GM12878 (cell line): ENCODE data around the gene TTI1. TPM values are rescaled to one million over a fixed set of nuclear protein-coding genes. Genes with fewer than 3 reads are reported as not detected.

Source experiments
- ATAC-seq: fragments of 200-7000 bp; cut with Tn5 transposase; 3 replicates; pipeline ENCODE4 v1.9.1; 2020; ENCODE audit warnings: mild to moderate bottlenecking, moderate library complexity
- BruUV-seq: library from RNA; stranded (reverse); fragments of 400-500 nt; replicated peaks from 2 replicates; lab custom pipeline; 2021; lab: Mats Ljungman, UMichigan
- CTCF ChIA-PET: fragments of 300-600 bp; sonication (Branson Sonifier 250); formaldehyde crosslinking; extraction: SDS; loops from one replicate; lab custom pipeline; 2021; ENCODE audit warnings: inconsistent platforms; lab: Yijun Ruan, JAX
- POLR2A ChIA-PET: fragments of 350-600 bp; formaldehyde crosslinking; extraction: SDS; loops from one replicate; lab custom pipeline; 2021; ENCODE audit warnings: inconsistent platforms; lab: Charles Lee
- RAD21 ChIA-PET: fragments of 300-600 bp; sonication (Branson Sonifier 250); formaldehyde crosslinking; loops from one replicate; lab custom pipeline; 2023; ENCODE audit warnings: antibody characterized with exemption; ENCODE audit not compliant: unreplicated experiment; lab: Charles Lee
- SMC1A ChIA-PET: fragments of 300-600 bp; sonication (Branson Sonifier 250); formaldehyde crosslinking; loops from one replicate; lab custom pipeline; 2023; ENCODE audit not compliant: unreplicated experiment, uncharacterized antibody; lab: Charles Lee
- DNase-seq: peaks from one replicate; pipeline ENCODE4 v3.0.0-alpha.2; 2011; ENCODE audit warnings: low read depth, low spot score
- FAIRE-seq: peaks from 3 replicates; lab custom pipeline; 2011; peaks lifted over from hg19 to GRCh38; lab: Jason Lieb, UNC
- H2AFZ ChIP-seq: 2 replicates; pipeline ENCODE4 v1.6.0; 2011; ENCODE audit warnings: low read depth, low read length, control low read depth; ENCODE audit not compliant: control insufficient read depth
- H3K27ac ChIP-seq: 2 replicates; pipeline ENCODE4 v1.5.1; 2011; ENCODE audit warnings: control low read depth; ENCODE audit not compliant: control insufficient read depth, insufficient read depth
- H3K27me3 ChIP-seq, 2 experiments: replicated peaks in 1 of 2; 2 replicates each; pipeline versions ENCODE4 v1.6.0 to v1.6.1; 2011; ENCODE audit warnings: low read length in 1 of 2; ENCODE audit not compliant: control insufficient read depth in 2 of 2, insufficient read depth in 2 of 2
- H3K36me3 ChIP-seq, 2 experiments: 2 replicates each; pipeline ENCODE4 v1.5.1; 2011; ENCODE audit warnings: low read length in 1 of 2; ENCODE audit not compliant: control insufficient read depth in 2 of 2, insufficient read depth in 2 of 2
- H3K4me1 ChIP-seq: 2 replicates; pipeline ENCODE4 v1.6.1; 2011; ENCODE audit warnings: mild to moderate bottlenecking, low read length, moderate library complexity, mixed read lengths; ENCODE audit not compliant: control insufficient read depth, insufficient read depth
- H3K4me2 ChIP-seq: 2 replicates; pipeline ENCODE4 v1.6.0; 2011; ENCODE audit warnings: control low read depth; ENCODE audit not compliant: control insufficient read depth, insufficient read depth
- H3K4me3 ChIP-seq: fragments of 200-600 bp; sonication (generic); 2 replicates; pipeline ENCODE4 v1.5.1; 2016
- H3K79me2 ChIP-seq: 2 replicates; pipeline ENCODE4 v1.6.0; 2011; ENCODE audit warnings: low read length; ENCODE audit not compliant: control insufficient read depth, insufficient read depth
- H3K9ac ChIP-seq: 2 replicates; pipeline ENCODE4 v1.8.0; 2011; ENCODE audit warnings: low read length, control low read depth, mixed read lengths; ENCODE audit not compliant: control insufficient read depth, insufficient read depth
- H3K9me3 ChIP-seq: replicated peaks from 3 replicates; pipeline ENCODE4 v1.5.1; 2011; ENCODE audit warnings: mild to moderate bottlenecking, low read length; ENCODE audit not compliant: control insufficient read depth, insufficient read depth
- H4K20me1 ChIP-seq: 2 replicates; pipeline ENCODE4 v1.6.0; 2011; ENCODE audit not compliant: control insufficient read depth, insufficient read depth
- BCL11A ChIP-seq: IDR thresholded peaks from 2 replicates; pipeline ENCODE4 v1.6.1; 2011; ENCODE audit warnings: low read depth, low read length
- BMI1 ChIP-seq: fragments of 450-650 bp; IDR thresholded peaks from 2 replicates; pipeline ENCODE4 v1.6.1; 2016; ENCODE audit warnings: mild to moderate bottlenecking, moderate library complexity, borderline replicate concordance
- BRCA1 ChIP-seq: IDR thresholded peaks from 2 replicates; pipeline ENCODE4 v1.6.1; 2011; ENCODE audit warnings: low read depth, low read length, improper control_type of control experiment
- CREB1 ChIP-seq: IDR thresholded peaks from 2 replicates; pipeline ENCODE4 v1.6.1; 2012; ENCODE audit warnings: low read depth, mild to moderate bottlenecking, inconsistent platforms
- CREM ChIP-seq: IDR thresholded peaks from 2 replicates; pipeline ENCODE4 v1.6.1; 2014; ENCODE audit warnings: antibody characterized with exemption, low read depth
- ESRRA ChIP-seq: IDR thresholded peaks from 2 replicates; pipeline ENCODE4 v1.6.1; 2012; ENCODE audit warnings: mild to moderate bottlenecking, low read length, improper control_type of control experiment
- FOXK2 ChIP-seq: fragments of 450-650 bp; IDR thresholded peaks from 2 replicates; pipeline ENCODE4 v1.6.1; 2017; ENCODE audit warnings: mild to moderate bottlenecking, moderate library complexity
- IKZF1 ChIP-seq: fragments of 450-650 bp; conservative IDR thresholded peaks from 2 replicates; pipeline ENCODE4 v1.6.1; 2017; ENCODE audit warnings: antibody characterized with exemption, mild to moderate bottlenecking
- MTA3 ChIP-seq: IDR thresholded peaks from 2 replicates; pipeline ENCODE4 v1.6.1; 2012; ENCODE audit warnings: low read length, inconsistent platforms, borderline replicate concordance
- NFYA ChIP-seq: IDR thresholded peaks from 2 replicates; pipeline ENCODE4 v1.6.1; 2011; ENCODE audit warnings: low read depth, mild to moderate bottlenecking, low read length, improper control_type of control experiment, borderline replicate concordance
- NR2C2 ChIP-seq: IDR thresholded peaks from 2 replicates; pipeline ENCODE4 v1.6.1; 2011; ENCODE audit warnings: borderline replicate concordance, low read depth; ENCODE audit not compliant: control insufficient read depth, insufficient read length
- TARDBP ChIP-seq: IDR thresholded peaks from 2 replicates; pipeline ENCODE4 v1.6.1; 2016; ENCODE audit warnings: borderline replicate concordance
- WGBS: methylation state at CpG from one replicate; pipeline ENCODE4 v1.1.6; 2016; ENCODE audit warnings: low lambda C conversion rate; ENCODE audit not compliant: insufficient replicate concordance, insufficient coverage; ENCODE audit errors: missing lambda C conversion rate; 5-methylcytosine and 5-hydroxymethylcytosine counted together
- in situ Hi-C: fragments of 300-500 bp; cut with MboI; formaldehyde crosslinking; loops from 9 replicates; pipeline ENCODE4 v1.14.3; 2018; ENCODE audit warnings: mixed read lengths
- intact Hi-C: fragments of 100-400 bp; cut with micrococcal nuclease; formaldehyde crosslinking; loops from one replicate; pipeline ENCODE4 v1.14.2; 2022; ENCODE audit not compliant: unreplicated experiment
- polyA plus RNA-seq, 11 experiments: library from polyadenylated mRNA; depleted of rRNA in 4 of 11; unstranded in 6 of 11; stranded (reverse) in 5 of 11; fragments of >200 nt; fragmentation: Nextera tagmentation in 4 of 11; fragmentation: Illumina TruSeq in 1 of 11; extraction: Ambion mirVana in 4 of 11; extraction: Trizol in 1 of 11; gene quantifications; 1 replicate in 1 of 11; 2 replicates in 10 of 11; pipeline versions ENCODE4 v1.2.1 to v1.2.3, GENCODE V29; 2011 to 2016; ENCODE audit warnings: inconsistent platforms in 2 of 11, missing spikeins in 2 of 11, low read depth in 1 of 11
- total RNA-seq, 4 experiments: library from RNA; depleted of rRNA in 3 of 4; stranded (reverse); fragments of >200 nt in 3 of 4; fragmentation: Illumina TruSeq in 1 of 4; extraction: Trizol in 1 of 4; gene quantifications; 2 replicates each; pipeline versions ENCODE4 v1.2.1 to v1.2.3, GENCODE V29; 2013 to 2021
- TF ChIP-seq, protein P1 (sequence below): IDR thresholded peaks from 2 replicates; pipeline ENCODE4 v1.6.1; 2011; ENCODE audit warnings: mild to moderate bottlenecking, low read depth, low read length, moderate library complexity; ENCODE audit not compliant: insufficient replicate concordance
- TF ChIP-seq, protein P2 (sequence below): fragments of 450-650 bp; IDR thresholded peaks from 2 replicates; pipeline ENCODE4 v1.6.1; 2018; ENCODE audit warnings: borderline replicate concordance, mild to moderate bottlenecking; ENCODE audit not compliant: partially characterized antibody
- TF ChIP-seq, protein P3 (sequence below): fragments of 450-650 bp; IDR thresholded peaks from 2 replicates; pipeline ENCODE4 v1.6.1; 2016; ENCODE audit warnings: mild to moderate bottlenecking, moderate library complexity, borderline replicate concordance

Gene TTI1
- total and polyA plus RNA-seq, 10 of the 15 experiments (the other 5 are each of a cell fraction or from before 2014, with no cell fraction given) = 5.3 to 44.6 (median 24.9) TPM

DNA sequence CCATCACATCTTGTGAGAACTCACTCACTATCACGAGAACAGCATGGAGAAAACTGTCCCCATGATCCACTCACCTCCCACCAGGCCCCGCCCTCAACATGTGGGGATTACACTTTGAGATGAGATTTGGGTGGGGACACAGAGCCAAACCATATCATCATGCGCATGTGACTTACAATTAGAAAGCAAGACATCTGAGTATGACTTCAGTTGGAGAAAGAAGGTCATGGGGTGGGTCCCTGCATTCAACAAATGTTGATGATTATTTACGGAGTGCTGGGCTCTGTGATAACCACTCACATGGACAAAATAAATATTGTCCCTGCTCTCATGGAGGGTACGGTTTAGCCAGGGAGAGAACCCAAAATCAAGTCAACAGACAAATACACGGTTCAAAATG, 92.4 kb downstream of the TTI1 start:
- ChIA-PET POLR2A (no interaction called here), SMC1A (no interaction called here), CTCF (no interaction called here), RAD21 (no interaction called here)
- TF ChIP-seq NR2C2 = no peak
- no peak for TF ChIP-seq FOXK2
- TF ChIP-seq, protein P1, sequence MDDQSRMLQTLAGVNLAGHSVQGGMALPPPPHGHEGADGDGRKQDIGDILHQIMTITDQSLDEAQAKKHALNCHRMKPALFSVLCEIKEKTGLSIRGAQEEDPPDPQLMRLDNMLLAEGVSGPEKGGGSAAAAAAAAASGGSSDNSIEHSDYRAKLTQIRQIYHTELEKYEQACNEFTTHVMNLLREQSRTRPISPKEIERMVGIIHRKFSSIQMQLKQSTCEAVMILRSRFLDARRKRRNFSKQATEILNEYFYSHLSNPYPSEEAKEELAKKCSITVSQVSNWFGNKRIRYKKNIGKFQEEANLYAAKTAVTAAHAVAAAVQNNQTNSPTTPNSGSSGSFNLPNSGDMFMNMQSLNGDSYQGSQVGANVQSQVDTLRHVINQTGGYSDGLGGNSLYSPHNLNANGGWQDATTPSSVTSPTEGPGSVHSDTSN = no peak
- TF ChIP-seq, protein P2, sequence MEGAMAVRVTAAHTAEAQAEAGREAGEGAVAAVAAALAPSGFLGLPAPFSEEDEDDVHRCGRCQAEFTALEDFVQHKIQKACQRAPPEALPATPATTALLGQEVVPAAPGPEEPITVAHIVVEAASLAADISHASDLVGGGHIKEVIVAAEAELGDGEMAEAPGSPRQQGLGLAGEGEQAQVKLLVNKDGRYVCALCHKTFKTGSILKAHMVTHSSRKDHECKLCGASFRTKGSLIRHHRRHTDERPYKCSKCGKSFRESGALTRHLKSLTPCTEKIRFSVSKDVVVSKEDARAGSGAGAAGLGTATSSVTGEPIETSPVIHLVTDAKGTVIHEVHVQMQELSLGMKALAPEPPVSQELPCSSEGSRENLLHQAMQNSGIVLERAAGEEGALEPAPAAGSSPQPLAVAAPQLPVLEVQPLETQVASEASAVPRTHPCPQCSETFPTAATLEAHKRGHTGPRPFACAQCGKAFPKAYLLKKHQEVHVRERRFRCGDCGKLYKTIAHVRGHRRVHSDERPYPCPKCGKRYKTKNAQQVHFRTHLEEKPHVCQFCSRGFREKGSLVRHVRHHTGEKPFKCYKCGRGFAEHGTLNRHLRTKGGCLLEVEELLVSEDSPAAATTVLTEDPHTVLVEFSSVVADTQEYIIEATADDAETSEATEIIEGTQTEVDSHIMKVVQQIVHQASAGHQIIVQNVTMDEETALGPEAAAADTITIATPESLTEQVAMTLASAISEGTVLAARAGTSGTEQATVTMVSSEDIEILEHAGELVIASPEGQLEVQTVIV = no peak
- TF ChIP-seq IKZF1 = no peak
- no peak for TF ChIP-seq MTA3
- TF ChIP-seq CREM = no peak
- no peak for TF ChIP-seq NFYA
- TF ChIP-seq, protein P3, sequence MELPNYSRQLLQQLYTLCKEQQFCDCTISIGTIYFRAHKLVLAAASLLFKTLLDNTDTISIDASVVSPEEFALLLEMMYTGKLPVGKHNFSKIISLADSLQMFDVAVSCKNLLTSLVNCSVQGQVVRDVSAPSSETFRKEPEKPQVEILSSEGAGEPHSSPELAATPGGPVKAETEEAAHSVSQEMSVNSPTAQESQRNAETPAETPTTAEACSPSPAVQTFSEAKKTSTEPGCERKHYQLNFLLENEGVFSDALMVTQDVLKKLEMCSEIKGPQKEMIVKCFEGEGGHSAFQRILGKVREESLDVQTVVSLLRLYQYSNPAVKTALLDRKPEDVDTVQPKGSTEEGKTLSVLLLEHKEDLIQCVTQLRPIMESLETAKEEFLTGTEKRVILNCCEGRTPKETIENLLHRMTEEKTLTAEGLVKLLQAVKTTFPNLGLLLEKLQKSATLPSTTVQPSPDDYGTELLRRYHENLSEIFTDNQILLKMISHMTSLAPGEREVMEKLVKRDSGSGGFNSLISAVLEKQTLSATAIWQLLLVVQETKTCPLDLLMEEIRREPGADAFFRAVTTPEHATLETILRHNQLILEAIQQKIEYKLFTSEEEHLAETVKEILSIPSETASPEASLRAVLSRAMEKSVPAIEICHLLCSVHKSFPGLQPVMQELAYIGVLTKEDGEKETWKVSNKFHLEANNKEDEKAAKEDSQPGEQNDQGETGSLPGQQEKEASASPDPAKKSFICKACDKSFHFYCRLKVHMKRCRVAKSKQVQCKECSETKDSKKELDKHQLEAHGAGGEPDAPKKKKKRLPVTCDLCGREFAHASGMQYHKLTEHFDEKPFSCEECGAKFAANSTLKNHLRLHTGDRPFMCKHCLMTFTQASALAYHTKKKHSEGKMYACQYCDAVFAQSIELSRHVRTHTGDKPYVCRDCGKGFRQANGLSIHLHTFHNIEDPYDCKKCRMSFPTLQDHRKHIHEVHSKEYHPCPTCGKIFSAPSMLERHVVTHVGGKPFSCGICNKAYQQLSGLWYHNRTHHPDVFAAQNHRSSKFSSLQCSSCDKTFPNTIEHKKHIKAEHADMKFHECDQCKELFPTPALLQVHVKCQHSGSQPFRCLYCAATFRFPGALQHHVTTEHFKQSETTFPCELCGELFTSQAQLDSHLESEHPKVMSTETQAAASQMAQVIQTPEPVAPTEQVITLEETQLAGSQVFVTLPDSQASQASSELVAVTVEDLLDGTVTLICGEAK = no peak
- no peak for TF ChIP-seq BCL11A
- no peak for TF ChIP-seq BMI1
- no peak for TF ChIP-seq TARDBP
- TF ChIP-seq ESRRA = no peak
- TF ChIP-seq BRCA1 = no peak
- TF ChIP-seq CREB1 = no peak
- Histone ChIP-seq H3K79me2 (no peaks in the 10 kb centered on the region), H3K36me3 (no peaks in the 10 kb centered on the region), H4K20me1 (no peaks in the 10 kb centered on the region), H3K9me3 (no peaks in the 10 kb centered on the region), H3K9ac (no peak overlapping the region), H3K4me3 (no peak overlapping the region), H3K4me1 (no peaks in the 10 kb centered on the region), H2AFZ (no peak overlapping the region), H3K27me3 (no peaks in the 10 kb centered on the region), H3K27ac (no peak overlapping the region), H3K4me2 (no peak overlapping the region)
- intact Hi-C loops = no loop called here
- FAIRE-seq (no peak), DNase-seq (no peak), ATAC-seq (no peak)
- 43% methylated on average over 6 of the region's 6 CpGs for WGBS
- in situ Hi-C loops = no loop called here
- no TSS peak for BruUV-seq
